GM13977 (cell line): ENCODE data around the gene ROR1.

Experiments used
- DNase-seq: peaks from one replicate; pipeline ENCODE4 v3.0.0; 2012; ENCODE audit warnings: low spot score
- CTCF ChIP-seq: IDR thresholded peaks from 2 replicates; pipeline ENCODE4 v1.5.1; 2012; ENCODE audit warnings: mild to moderate bottlenecking, control low read depth; ENCODE audit not compliant: insufficient read depth; ENCODE audit errors: extremely low read depth, missing control alignments
- in situ Hi-C: fragments of 300-500 bp; cut with MboI; formaldehyde crosslinking; loops from one replicate; pipeline ENCODE4 v1.12.0; 2022; ENCODE audit warnings: low sequenced_read_pairs, low pct_unique_long_range_greater_than_20kb, mixed read lengths, inconsistent platforms; ENCODE audit not compliant: unreplicated experiment

Gene ROR1

GRCh38 chr1:64173336-64173940 lies 399.6 kb downstream of the ROR1 start:
- in situ Hi-C loops, result no loop called here
- TF ChIP-seq CTCF, result no peak
- DNase-seq, result no peak

GRCh38 chr1:64175639-64176038 lies 401.8 kb downstream of the ROR1 start:
- TF ChIP-seq CTCF, result no peak

GRCh38 chr1:64176659-64177058 lies 402.8 kb downstream of the ROR1 start:
- DNase-seq, result no peak
- in situ Hi-C loops, result no loop called here
- TF ChIP-seq CTCF, result no peak

More at GRCh38 chr1:64175639-64176038, 401.8 kb downstream of the ROR1 start:
- in situ Hi-C loops, result no loop called here
- no peak for DNase-seq

- DNase-seq, result no peak
- TF ChIP-seq CTCF, result no peak
- in situ Hi-C loops, result no loop called here
Observed at GRCh38 chr1:64179588-64179987, 405.8 kb downstream of the ROR1 start.

- in situ Hi-C loops, result no loop called here
- no peak for TF ChIP-seq CTCF
- no peak for DNase-seq
Observed at GRCh38 chr1:64182207-64182606, 408.4 kb downstream of the ROR1 start.

GRCh38 chr1:64183395-64184002 lies 409.7 kb downstream of the ROR1 start:
- no peak for TF ChIP-seq CTCF
- no peak for DNase-seq
- in situ Hi-C loops, result no loop called here
